ENCODE results near the gene SLC13A4.
"Not testable (repeated sequence)": the region's sequence is repeated elsewhere in the genome, so short reads cannot be mapped to it uniquely, and the experiment has no call there.

Gene SLC13A4

DNA sequence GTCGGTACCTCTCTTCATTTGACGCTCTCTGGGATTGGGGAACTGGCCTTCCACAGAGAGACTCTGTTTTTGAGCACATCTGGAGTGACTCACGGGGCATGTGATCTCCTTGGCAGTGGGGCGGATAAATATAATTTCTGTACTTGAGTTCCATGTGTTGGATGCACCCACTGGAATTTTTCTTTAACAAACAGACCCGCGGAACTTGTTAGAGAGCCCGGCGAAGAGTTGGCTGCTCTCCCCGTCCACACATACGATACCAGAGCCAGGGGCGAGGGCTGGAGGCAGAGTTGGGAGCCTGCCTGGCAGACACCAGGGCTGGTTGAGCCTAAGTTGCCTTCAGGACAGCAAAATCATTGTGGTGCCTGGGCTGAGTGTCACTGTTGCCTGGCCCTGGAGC lies 20.8 kb upstream of the SLC13A4 start, which contains the start of gene FAM180A:
FAM180A (minus strand) TSS at position 44 of the 400 bp plus-strand sequence. CDS start 233 bp downstream, outside the sequence.
- DNase-seq (ENCODE audit: low read depth in 2 of 2), result no peak

- no peak for DNase-seq (ENCODE audit: low read depth in 2 of 2)
Measured at GRCh38 chr7:135747366-135747765, 19.4 kb upstream of the SLC13A4 start.

- no peak for DNase-seq (ENCODE audit: low read depth in 2 of 2)
Measured at GRCh38 chr7:135745703-135746312, 17.8 kb upstream of the SLC13A4 start.

- DNase-seq (ENCODE audit: low read depth in 2 of 2), result no peak
Measured at GRCh38 chr7:135744938-135745702, 17.1 kb upstream of the SLC13A4 start.

- no peak for DNase-seq (ENCODE audit: low read depth in 2 of 2)
Measured at GRCh38 chr7:135743907-135744731, 16.1 kb upstream of the SLC13A4 start.

- no peak for DNase-seq (ENCODE audit: low read depth in 2 of 2)
Measured at GRCh38 chr7:135742371-135742770, 14.4 kb upstream of the SLC13A4 start.

- DNase-seq (ENCODE audit: low read depth in 2 of 2), result no peak
Measured at GRCh38 chr7:135741905-135742304, 13.9 kb upstream of the SLC13A4 start.

GRCh38 chr7:135740889-135741288 lies 12.9 kb upstream of the SLC13A4 start:
- no peak for DNase-seq (ENCODE audit: low read depth in 2 of 2)

GRCh38 chr7:135737306-135737647 lies 9.3 kb upstream of the SLC13A4 start:
- not testable (repeated sequence) for DNase-seq (ENCODE audit: low read depth in 2 of 2)

DNA sequence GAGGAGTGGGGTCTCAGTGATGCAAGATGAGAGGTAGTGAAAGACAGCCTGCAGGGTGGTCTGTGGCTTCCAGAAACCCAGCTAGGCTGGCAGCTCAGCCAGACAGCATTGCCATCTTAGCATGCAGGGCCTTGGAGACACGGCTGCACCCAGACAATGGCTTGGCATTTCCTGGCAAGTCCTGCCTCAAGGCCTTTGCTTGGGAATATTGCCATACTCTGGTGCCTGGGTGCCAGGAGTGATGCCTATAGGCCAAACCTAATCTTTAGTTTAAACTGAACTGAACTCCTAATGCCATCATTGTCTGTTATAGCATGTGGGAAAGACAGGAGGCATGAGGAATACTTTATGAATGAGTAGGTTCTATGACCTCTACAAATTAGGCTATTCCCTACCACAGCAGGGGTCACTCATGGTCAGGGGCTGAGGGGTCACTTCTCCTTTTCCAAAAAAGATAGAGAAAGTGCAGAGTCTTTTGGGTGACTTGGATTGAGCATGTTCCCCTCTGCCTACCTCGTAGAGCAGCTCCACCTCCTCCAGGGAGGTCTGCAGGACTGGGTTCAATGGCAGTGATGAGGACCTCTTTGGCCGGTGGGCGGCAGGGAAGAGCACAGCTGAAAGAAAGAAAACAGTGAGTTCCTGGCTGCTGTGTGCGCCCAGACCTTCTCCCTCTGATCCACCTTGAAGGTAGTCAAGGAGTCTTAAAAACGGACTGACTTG lies 8.8 kb upstream of the SLC13A4 start:
- DNase-seq (ENCODE audit: low read depth in 2 of 2), result no peak

DNA sequence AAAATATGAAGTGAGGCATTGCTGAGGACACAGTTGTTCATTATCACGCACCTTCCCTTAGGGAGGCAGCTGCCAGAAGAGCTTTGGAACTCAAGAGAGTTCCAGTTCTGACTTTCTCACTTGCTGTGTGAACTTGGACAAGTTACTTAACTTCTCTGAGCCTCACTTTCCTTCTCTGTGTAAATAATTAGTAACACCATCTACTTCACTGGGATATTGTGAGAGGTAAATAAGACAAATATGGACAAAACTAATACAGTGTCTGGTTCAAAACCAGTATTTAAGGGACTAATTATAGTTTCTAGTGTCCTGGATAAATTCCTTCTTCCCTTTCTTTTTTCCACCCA lies 6.3 kb upstream of the SLC13A4 start:
- DNase-seq (ENCODE audit: low read depth in 2 of 2), result no peak

DNA sequence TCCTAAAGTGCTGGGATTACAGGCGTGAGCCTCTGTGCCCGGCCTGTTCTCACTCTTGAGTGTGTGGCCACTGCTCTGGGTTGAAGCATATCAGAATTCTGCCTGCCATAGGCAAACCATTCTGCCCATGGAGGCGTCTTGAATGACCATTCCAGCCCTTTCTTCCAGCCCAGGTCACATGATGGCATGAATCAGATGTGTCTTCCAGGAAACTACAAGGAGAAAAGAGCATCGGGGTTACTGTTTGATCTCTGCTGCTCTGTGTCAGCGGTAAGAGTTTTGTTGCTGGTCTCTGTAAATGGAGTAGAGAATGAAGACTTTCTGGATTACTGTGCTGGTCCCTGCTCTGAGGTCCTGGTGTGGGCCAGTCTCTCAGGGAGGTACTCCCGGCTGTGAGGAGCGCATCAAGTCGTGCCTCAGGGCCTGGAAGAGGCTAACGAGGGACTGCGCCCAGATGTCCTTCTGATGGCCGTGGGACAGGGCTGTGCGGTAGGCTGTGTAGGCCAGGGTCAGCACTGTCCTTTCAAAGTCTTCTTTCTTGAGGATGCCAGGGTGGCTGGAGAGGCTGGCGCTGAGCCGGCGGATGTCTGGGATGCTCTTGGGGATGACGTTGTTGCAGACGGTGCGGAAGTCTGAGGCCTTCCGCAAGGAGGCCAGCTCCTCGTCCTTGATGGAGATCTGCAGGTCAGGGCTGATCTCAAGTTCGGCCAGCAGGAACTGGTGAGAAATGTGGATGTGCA lies 5.8 kb upstream of the SLC13A4 start:
- no peak for DNase-seq (ENCODE audit: low read depth in 2 of 2)

DNA sequence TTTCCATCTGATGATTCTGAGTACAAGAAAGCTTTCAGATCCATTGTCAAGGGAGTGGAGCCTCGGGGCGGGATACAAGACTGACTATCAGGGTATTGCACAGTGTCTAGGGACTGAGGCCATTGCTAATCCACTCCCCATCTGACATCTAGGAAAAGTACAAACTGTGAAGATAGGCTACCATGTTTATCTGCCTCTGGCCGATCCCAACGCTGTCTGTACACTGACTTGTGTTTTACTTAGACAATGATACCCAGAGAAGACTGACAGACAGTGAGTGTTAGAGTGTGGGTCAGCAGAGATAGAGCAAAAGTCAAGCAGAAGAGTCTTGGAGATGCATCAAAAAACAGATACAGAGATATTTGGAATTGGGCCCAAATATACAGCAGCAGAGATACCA lies 3.1 kb upstream of the SLC13A4 start:
- no peak for DNase-seq (ENCODE audit: low read depth in 2 of 2)

- no peak for DNase-seq (ENCODE audit: low read depth in 2 of 2)
Measured at GRCh38 chr7:135729230-135729629, 1.2 kb upstream of the SLC13A4 start.

- DNase-seq (ENCODE audit: low read depth in 2 of 2), result no peak
Measured at GRCh38 chr7:135726911-135727673, 894 bp downstream of the SLC13A4 start.

DNA sequence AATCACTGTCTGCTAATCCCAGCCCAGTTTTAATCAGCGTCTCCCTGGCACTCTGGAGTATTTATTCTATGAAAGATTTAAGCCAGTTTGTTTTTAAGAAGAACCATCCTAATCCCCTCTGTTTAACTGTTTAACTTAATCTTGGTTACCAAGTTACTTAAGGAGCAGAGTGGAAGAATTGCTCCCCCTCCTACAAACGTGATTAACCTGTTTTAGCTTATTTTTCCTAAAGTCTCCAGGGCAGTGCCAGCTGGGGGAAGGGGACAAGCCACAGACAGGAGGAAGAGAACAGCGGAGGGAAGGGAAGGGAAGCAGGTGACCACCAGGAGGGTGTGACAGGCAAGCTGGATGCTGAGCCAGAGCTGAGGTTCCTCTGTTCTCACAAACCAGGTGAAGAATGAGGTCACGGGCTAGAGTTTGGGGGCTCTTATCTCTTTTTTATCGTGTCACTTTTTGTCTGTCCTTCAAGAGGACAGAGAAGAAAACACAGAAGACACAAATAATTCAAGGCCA lies 1.7 kb downstream of the SLC13A4 start:
- DNase-seq (ENCODE audit: low read depth in 2 of 2), result no peak

- DNase-seq (ENCODE audit: low read depth in 2 of 2), result no peak
Measured at GRCh38 chr7:135723411-135723810, 4.6 kb downstream of the SLC13A4 start.

DNA sequence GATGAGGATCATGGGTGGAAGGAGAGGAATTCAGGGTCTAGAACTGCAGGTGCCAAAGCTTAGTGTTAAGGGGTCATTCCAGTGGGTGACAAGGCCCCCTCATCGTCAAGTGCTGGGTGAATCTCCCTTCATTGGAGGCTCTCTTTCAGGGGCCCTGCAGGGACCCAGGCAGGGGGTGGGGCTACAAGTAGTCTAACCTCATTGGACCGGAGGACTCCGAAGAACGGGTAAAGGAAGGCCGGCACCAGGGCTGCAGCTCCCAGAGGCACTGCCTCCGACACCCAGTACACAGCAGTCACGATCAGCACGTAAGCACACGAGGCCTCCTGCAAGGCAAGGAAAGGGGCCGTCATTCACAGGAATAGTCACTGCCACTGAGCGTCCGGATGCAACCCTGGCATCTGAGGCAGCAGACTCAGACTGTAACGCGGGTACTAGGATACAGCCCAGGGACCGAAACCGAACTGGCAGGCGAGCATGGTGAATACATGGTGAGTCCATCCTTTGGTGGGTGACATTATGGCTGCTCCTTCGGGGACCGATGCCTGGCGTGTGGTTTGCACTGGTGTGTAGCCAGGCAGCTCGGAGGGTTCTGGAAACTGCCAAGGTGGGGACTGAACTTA lies 6.7 kb downstream of the SLC13A4 start:
- no peak for DNase-seq (ENCODE audit: low read depth in 2 of 2)

DNA sequence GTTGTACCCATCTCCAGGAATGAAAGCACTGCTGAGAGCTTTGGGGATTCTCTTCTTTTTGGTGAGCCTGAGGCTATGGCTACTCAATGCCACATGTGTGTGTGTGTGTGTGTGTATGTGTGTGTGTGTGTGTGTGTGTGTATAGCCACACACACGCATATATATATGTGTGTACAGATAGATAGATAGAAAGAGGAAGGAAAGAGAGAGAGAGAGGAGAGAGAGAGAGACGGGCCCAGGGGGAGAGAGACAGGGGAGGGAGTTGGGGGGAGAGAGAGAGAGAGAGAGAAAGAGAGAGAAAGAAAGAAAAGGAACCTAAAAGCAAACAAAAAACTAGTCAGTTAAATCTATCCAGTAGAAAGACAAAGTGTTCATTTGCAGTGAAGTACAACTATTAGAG lies 8.3 kb downstream of the SLC13A4 start:
- DNase-seq (ENCODE audit: low read depth in 2 of 2), result no peak

All from stimulated activated CD4-positive, alpha-beta T cell treated with anti-CD3 and anti-CD28 coated beads, Interleukin-1b, Interleukin-23, amount 100 ng/mL, for 1 hour (primary cell).